ENCODE measurements around the gene MAPKAPK3.

Gene MAPKAPK3

GRCh38 chr3:50625231-50626182, 8.6 kb downstream of the MAPKAPK3 start:
- in situ Hi-C loops (cut with HindIII; ENCODE audit: low sequenced_read_pairs), result no loop called here
- TF ChIP-seq, protein P1, sequence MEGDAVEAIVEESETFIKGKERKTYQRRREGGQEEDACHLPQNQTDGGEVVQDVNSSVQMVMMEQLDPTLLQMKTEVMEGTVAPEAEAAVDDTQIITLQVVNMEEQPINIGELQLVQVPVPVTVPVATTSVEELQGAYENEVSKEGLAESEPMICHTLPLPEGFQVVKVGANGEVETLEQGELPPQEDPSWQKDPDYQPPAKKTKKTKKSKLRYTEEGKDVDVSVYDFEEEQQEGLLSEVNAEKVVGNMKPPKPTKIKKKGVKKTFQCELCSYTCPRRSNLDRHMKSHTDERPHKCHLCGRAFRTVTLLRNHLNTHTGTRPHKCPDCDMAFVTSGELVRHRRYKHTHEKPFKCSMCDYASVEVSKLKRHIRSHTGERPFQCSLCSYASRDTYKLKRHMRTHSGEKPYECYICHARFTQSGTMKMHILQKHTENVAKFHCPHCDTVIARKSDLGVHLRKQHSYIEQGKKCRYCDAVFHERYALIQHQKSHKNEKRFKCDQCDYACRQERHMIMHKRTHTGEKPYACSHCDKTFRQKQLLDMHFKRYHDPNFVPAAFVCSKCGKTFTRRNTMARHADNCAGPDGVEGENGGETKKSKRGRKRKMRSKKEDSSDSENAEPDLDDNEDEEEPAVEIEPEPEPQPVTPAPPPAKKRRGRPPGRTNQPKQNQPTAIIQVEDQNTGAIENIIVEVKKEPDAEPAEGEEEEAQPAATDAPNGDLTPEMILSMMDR (IDR thresholded peaks at IDR 0.05; ENCODE audit: low read depth, low read length), result no peak
- DNase-seq (ENCODE audit: low read depth, low spot score), result no peak
- H3K4me3 ChIP-seq (ENCODE audit: low read depth, low read length), result no peak overlapping the region

GRCh38 chr3:50626401-50626800, 9.4 kb downstream of the MAPKAPK3 start:
- in situ Hi-C loops (cut with HindIII; ENCODE audit: low sequenced_read_pairs), result no loop called here
- no peak for DNase-seq (ENCODE audit: low read depth, low spot score)

GRCh38 chr3:50627407-50628051, 10.6 kb downstream of the MAPKAPK3 start:
- TF ChIP-seq, protein P1 (IDR thresholded peaks at IDR 0.05; ENCODE audit: low read depth, low read length), result peak; percentile 55
- in situ Hi-C loops (cut with HindIII; ENCODE audit: low sequenced_read_pairs), result no loop called here
- peak; percentile 67 for DNase-seq (ENCODE audit: low read depth, low spot score)
- H3K4me3 ChIP-seq (ENCODE audit: low read depth, low read length), result no peak overlapping the region

More at GRCh38 chr3:50626401-50626800, 9.4 kb downstream of the MAPKAPK3 start:
- no peak overlapping the region for H3K4me3 ChIP-seq (ENCODE audit: low read depth, low read length)
- TF ChIP-seq, protein P1 (IDR thresholded peaks at IDR 0.05; ENCODE audit: low read depth, low read length), result no peak

DNA sequence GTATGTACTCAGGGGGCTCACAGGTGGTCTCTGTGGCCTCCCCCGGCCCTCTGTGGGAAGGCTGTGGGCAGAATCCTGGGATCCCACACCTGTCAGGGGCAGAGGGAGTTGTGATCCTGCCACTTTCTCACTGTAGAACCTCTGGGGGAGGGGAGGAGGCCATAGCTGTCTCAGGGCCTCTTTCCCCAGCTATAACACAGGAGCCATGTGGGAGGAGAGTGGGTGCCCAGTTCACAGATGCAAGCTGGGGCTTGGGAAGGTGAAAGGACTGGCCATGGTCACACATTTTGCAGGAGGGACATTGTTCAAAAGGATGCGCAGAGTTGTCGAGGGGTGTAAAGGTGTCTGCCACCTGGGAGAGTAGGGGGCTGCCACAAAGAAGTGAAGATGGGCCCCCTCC, 11.7 kb downstream of the MAPKAPK3 start:
- in situ Hi-C loops (cut with HindIII; ENCODE audit: low sequenced_read_pairs), result no loop called here
- TF ChIP-seq, protein P1 (IDR thresholded peaks at IDR 0.05; ENCODE audit: low read depth, low read length), result no peak
- H3K4me3 ChIP-seq (ENCODE audit: low read depth, low read length), result no peak overlapping the region
- DNase-seq (ENCODE audit: low read depth, low spot score), result no peak

DNA sequence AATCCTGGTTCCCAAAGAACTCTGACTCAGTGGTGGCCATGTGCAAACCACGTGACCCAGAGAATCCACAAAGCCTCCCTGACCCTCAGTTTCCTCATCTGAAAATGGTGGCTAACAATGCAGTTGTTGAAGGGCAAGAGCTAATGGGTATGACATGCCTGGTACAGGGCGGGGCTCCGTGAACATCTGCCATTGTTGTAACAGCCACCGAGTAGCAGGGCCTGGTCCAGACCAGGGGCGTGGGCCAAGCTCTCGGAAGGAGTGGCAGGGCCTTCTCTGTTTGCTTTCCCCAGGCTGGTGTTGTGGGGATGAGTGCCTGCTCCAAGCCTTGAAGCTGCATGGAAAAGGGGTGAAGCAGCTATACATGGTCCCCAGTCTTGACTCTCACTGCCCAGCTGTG, 13.4 kb downstream of the MAPKAPK3 start:
- in situ Hi-C loops (cut with HindIII; ENCODE audit: low sequenced_read_pairs), result no loop called here
- no peak for DNase-seq (ENCODE audit: low read depth, low spot score)
- TF ChIP-seq, protein P1 (IDR thresholded peaks at IDR 0.05; ENCODE audit: low read depth, low read length), result no peak
- H3K4me3 ChIP-seq (ENCODE audit: low read depth, low read length), result no peak overlapping the region

DNA sequence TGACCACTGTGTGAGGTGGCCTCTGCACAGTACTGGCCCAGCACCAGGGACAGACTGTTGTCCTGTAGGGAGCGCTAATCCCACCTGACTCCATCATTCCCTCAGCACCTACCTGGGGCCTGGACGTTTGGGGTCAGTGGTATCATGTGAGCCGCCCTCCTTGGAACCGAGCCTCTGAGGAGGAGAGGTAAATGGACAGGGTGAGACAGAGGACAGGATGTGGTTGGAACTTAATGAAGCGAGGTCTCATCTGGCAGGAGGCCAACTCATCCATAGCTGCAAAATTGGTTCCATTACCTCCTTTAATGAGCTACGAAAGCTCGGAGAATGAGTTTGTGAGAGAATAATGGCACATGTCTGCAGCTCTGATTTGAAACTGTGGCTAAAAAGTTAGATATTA, 13.9 kb downstream of the MAPKAPK3 start:
- peak; percentile 38 for DNase-seq (ENCODE audit: low read depth, low spot score)
- no peak overlapping the region for H3K4me3 ChIP-seq (ENCODE audit: low read depth, low read length)
- TF ChIP-seq, protein P1 (IDR thresholded peaks at IDR 0.05; ENCODE audit: low read depth, low read length), result no peak
- in situ Hi-C loops (cut with HindIII; ENCODE audit: low sequenced_read_pairs), result no loop called here
